Esophagus squamous epithelium (tissue), 5 donors: ENCODE measurements around the gene AK8. TPM values are rescaled to one million over a fixed set of nuclear protein-coding genes. Genes with fewer than 3 reads are reported as not detected.

Experiments used
- DNase-seq: peaks from one replicate; lab custom pipeline; 2025; lab: John Stamatoyannopoulos, UW
- H3K27ac ChIP-seq, 4 donors: fragments of 200-600 bp; sonication (generic); one replicate each; pipeline ENCODE4 v1.5.1; 2016 to 2019; ENCODE audit warnings: mild to moderate bottlenecking in 1 of 4
- H3K27me3 ChIP-seq, 4 donors: fragments of 200-600 bp; sonication (generic); 1 replicate in 3 of 4; 2 replicates in 1 of 4; pipeline versions ENCODE4 v1.5.1 to v1.6.0; 2017 to 2021; ENCODE audit warnings: antibody characterized with exemption in 1 of 4
- H3K36me3 ChIP-seq, 3 donors: fragments of 200-600 bp; sonication (generic); one replicate each; pipeline ENCODE4 v1.5.1; 2016 to 2019
- H3K4me1 ChIP-seq, 3 donors: fragments of 200-600 bp; sonication (generic); one replicate each; pipeline ENCODE4 v1.5.1; 2017 to 2019
- H3K4me3 ChIP-seq, 4 donors: fragments of 200-600 bp; sonication (generic); 1 replicate in 3 of 4; 2 replicates in 1 of 4; pipeline ENCODE4 v1.5.1; 2016 to 2019; ENCODE audit warnings: mild to moderate bottlenecking in 2 of 4, moderate library complexity in 1 of 4
- H3K9me3 ChIP-seq, 3 donors: fragments of 200-600 bp; sonication (generic); one replicate each; pipeline ENCODE4 v1.5.1; 2016 to 2019
- POLR2A ChIP-seq, 4 donors: fragments of 450-650 bp; IDR thresholded peaks; one replicate each; pipeline ENCODE4 v1.6.1; 2017; ENCODE audit warnings: antibody characterized with exemption in 4 of 4, mild to moderate bottlenecking in 4 of 4, moderate library complexity in 3 of 4
- WGBS, 2 donors: methylation state at CpG; one replicate each; pipeline ENCODE4 v1.1.5; 2018; 5-methylcytosine and 5-hydroxymethylcytosine counted together
- intact Hi-C: fragments of 100-400 bp; cut with DNase I; formaldehyde crosslinking; loops from one replicate; pipeline ENCODE4 v1.15.0; 2022
- total RNA-seq, 4 donors: library from RNA; depleted of rRNA; stranded (reverse); fragments of >200 nt; gene quantifications; one replicate each; pipeline ENCODE4 v1.1.0, GENCODE V29; 2016
- TF ChIP-seq, protein P1 (sequence below), 6 experiments: fragments of 450-650 bp in 4 of 6; fragments of 200-600 bp in 2 of 6; sonication (generic) in 2 of 6; IDR thresholded peaks; one replicate each; pipeline ENCODE4 v1.5.1; 2016 to 2019; ENCODE audit warnings: antibody characterized with exemption in 6 of 6, mild to moderate bottlenecking in 4 of 6, moderate library complexity in 4 of 6
- donor health status: DM: yes; HTN: yes; CAD: no.

AK8 gene
- total RNA-seq, 4 donors from 2014 or later, result 0.38 to 1.1 (median 0.48) TPM; not detected in 1

DNA sequence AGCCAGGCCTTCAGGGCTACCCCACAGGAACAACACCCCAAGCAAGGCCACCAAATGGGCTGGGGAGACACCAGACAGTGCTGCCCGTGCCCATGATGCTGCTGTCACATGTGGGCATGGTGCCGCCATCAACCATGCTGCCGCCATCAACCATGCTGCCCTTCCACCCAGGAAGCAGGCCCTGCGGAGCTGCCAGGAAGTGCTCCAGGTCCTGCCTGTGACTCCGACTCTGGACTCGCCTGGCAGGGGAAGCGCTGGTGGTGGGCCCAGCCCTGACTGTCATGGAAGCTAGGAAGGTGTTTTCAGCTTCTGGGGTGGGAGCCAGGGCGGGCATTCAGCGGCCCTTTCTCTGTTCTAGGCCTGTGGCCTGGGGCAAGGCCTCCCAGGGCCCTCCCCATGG, 8.8 kb downstream of the AK8 start:
- no peak overlapping the region for H3K27ac ChIP-seq
- 60% methylated on average over 1 of the region's 9 CpGs; no CpG with 5 or more reads in 1 of the 2 donors for WGBS, 2 donors
- no peaks in the 10 kb centered on the region for H3K36me3 ChIP-seq
- no peak overlapping the region for H3K4me3 ChIP-seq
- intact Hi-C loops, result no loop called here
- TF ChIP-seq, protein P1, sequence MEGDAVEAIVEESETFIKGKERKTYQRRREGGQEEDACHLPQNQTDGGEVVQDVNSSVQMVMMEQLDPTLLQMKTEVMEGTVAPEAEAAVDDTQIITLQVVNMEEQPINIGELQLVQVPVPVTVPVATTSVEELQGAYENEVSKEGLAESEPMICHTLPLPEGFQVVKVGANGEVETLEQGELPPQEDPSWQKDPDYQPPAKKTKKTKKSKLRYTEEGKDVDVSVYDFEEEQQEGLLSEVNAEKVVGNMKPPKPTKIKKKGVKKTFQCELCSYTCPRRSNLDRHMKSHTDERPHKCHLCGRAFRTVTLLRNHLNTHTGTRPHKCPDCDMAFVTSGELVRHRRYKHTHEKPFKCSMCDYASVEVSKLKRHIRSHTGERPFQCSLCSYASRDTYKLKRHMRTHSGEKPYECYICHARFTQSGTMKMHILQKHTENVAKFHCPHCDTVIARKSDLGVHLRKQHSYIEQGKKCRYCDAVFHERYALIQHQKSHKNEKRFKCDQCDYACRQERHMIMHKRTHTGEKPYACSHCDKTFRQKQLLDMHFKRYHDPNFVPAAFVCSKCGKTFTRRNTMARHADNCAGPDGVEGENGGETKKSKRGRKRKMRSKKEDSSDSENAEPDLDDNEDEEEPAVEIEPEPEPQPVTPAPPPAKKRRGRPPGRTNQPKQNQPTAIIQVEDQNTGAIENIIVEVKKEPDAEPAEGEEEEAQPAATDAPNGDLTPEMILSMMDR (IDR thresholded peaks at IDR 0.05), result no peak
- TF ChIP-seq POLR2A (IDR thresholded peaks at IDR 0.05), result no peak
- H3K9me3 ChIP-seq, result no peaks in the 10 kb centered on the region
- peaks cover 0 to 21% (median 4%) of the 10 kb centered on the region in 3 donors for H3K4me1 ChIP-seq
- DNase-seq, result no peak
- no peaks in the 10 kb centered on the region for H3K27me3 ChIP-seq

DNA sequence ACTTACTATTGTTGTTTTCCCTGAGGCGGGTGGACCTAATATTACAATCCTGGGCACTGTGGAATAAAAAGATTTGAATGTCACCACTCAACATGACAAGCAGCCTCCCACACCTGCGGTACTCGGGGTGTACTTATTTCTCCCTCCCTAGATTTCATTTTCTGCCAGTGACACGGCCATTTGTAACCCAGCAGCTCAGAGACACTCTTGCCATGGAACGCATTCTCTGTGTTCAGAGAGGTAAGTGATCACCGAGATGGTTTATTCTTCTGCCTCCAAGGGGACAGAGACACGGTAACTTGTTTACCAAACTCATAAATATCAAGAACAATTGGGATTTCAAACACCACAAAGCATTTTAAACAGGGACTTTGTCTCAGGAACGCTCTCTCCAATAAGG, 11.2 kb downstream of the AK8 start:
- DNase-seq, result no peak
- Histone ChIP-seq H3K4me3 (no peak overlapping the region), H3K27ac (no peak overlapping the region), H3K36me3 (no peaks in the 10 kb centered on the region), H3K27me3 (no peaks in the 10 kb centered on the region), H3K4me1 (peaks cover 0 to 26% (median 4%) of the 10 kb centered on the region in 3 donors), H3K9me3 (no peaks in the 10 kb centered on the region)
- TF ChIP-seq, protein P1 (IDR thresholded peaks at IDR 0.05), result no peak
- TF ChIP-seq POLR2A (IDR thresholded peaks at IDR 0.05), result no peak
- 83 to 86% methylated on average over 8 of the region's 8 CpGs for WGBS, 2 donors
- intact Hi-C loops, result no loop called here

GRCh38 chr9:132864691-132865090, 13.4 kb downstream of the AK8 start:
- no peaks in the 10 kb centered on the region for H3K36me3 ChIP-seq
- intact Hi-C loops, result no loop called here
- 50 to 53% methylated on average over 1 to 8 of the region's 8 CpGs for WGBS, 2 donors
- H3K27ac ChIP-seq, result peak overlapping the region in 2 of 4 donors; percentile 13 to 44
- H3K27me3 ChIP-seq, result no peaks in the 10 kb centered on the region
- no peak overlapping the region for H3K4me3 ChIP-seq
- H3K4me1 ChIP-seq, result peaks cover 0 to 17% (median 4%) of the 10 kb centered on the region in 3 donors
- TF ChIP-seq, protein P1 (IDR thresholded peaks at IDR 0.05), result no peak
- no peak for TF ChIP-seq POLR2A (IDR thresholded peaks at IDR 0.05)
- no peak for DNase-seq
- H3K9me3 ChIP-seq, result no peaks in the 10 kb centered on the region

DNA sequence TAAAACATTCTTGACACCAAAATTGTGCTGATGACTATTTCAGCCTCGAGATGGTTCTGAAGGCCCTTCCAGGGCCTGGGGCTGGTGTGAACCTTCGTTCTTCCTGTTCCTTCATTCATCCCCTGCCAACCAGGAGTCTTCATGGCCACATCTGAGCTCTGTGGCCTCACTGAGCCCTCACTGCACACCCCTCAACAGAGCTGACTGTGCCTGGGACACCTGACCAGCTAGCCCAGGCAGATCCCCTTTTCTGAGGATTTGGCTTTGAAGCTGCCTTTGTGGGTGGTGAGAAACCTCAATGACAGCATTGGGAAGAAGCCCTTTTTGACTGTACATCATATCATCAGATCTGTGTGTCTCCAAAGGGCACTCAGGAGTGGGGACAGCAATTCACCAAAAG, 13.8 kb downstream of the AK8 start:
- intact Hi-C loops, result no loop called here
- H3K9me3 ChIP-seq, result no peaks in the 10 kb centered on the region
- peaks cover 0 to 17% (median 4%) of the 10 kb centered on the region in 3 donors for H3K4me1 ChIP-seq
- DNase-seq, result no peak
- H3K27me3 ChIP-seq, result no peaks in the 10 kb centered on the region
- WGBS, 2 donors, result 57 to 76% methylated on average over 1 to 2 of the region's 2 CpGs
- H3K4me3 ChIP-seq, result no peak overlapping the region
- no peaks in the 10 kb centered on the region for H3K36me3 ChIP-seq
- TF ChIP-seq, protein P1 (IDR thresholded peaks at IDR 0.05), result no peak
- TF ChIP-seq POLR2A (IDR thresholded peaks at IDR 0.05), result no peak
- H3K27ac ChIP-seq, result peak overlapping the region in 2 of 4 donors; percentile 13 to 44

- Histone ChIP-seq H3K4me1 (peaks cover 0 to 26% (median 7%) of the 10 kb centered on the region in 3 donors), H3K27ac (no peak overlapping the region), H3K4me3 (no peak overlapping the region), H3K27me3 (peaks cover 0 to 5% (median 0%) of the 10 kb centered on the region in 4 donors), H3K9me3 (no peaks in the 10 kb centered on the region), H3K36me3 (no peaks in the 10 kb centered on the region)
- DNase-seq, result no peak
- TF ChIP-seq, protein P1 (IDR thresholded peaks at IDR 0.05), result no peak
- 86% methylated on average over 9 of the region's 12 CpGs for WGBS, 2 donors
- intact Hi-C loops, result no loop called here
Observed at GRCh38 chr9:132863096-132863495, 15.0 kb downstream of the AK8 start.
